K562 (cell line): Measurements from ENCODE around the gene ESPL1. TPM values are rescaled to one million over a fixed set of nuclear protein-coding genes. Genes with fewer than 3 reads are reported as not detected.

Experiments used
- ATF7 ChIP-seq: fragments of 450-650 bp; IDR thresholded peaks from 2 replicates; pipeline ENCODE4 v1.7.1; 2014; ENCODE audit warnings: mild to moderate bottlenecking, moderate library complexity
- CBFB ChIP-seq: sonication (generic); formaldehyde crosslinking; IDR thresholded peaks from 2 replicates; pipeline ENCODE4 v1.4.0; 2020; ENCODE audit warnings: mild to moderate bottlenecking, missing genetic modification reagents
- ELF2 ChIP-seq: fragments of 250-450 bp; sonication (Bioruptor Pico); IDR thresholded peaks from 2 replicates; pipeline ENCODE4 v1.5.0; 2021; ENCODE audit warnings: mild to moderate bottlenecking
- L3MBTL2 ChIP-seq: fragments of 450-650 bp; IDR thresholded peaks from 2 replicates; pipeline ENCODE4 v1.6.1; 2016; ENCODE audit warnings: mild to moderate bottlenecking, moderate library complexity
- PHTF2 ChIP-seq: fragments of 250-450 bp; sonication (Bioruptor Pico); IDR thresholded peaks from 2 replicates; pipeline ENCODE4 v1.5.0; 2021; ENCODE audit warnings: mild to moderate bottlenecking
- TAF15 ChIP-seq: fragments of 200-400 bp; formaldehyde crosslinking; IDR thresholded peaks from 2 replicates; pipeline ENCODE4 v1.6.1; 2017; ENCODE audit warnings: mild to moderate bottlenecking, low read depth, low read length, moderate library complexity
- polyA plus RNA-seq, 8 experiments: library from polyadenylated mRNA; depleted of rRNA in 4 of 8; stranded (reverse) in 5 of 8; unstranded in 3 of 8; fragments of >200 nt; fragmentation: Nextera tagmentation in 2 of 8; fragmentation: Illumina TruSeq in 1 of 8; extraction: Ambion mirVana in 2 of 8; extraction: Trizol in 1 of 8; gene quantifications; 2 replicates each; pipeline versions ENCODE4 v1.2.1 to v1.2.3, GENCODE V29; 2011 to 2014; ENCODE audit warnings: inconsistent platforms in 1 of 8, missing spikeins in 1 of 8
- total RNA-seq, 7 experiments: library from RNA; depleted of rRNA in 6 of 7; stranded (reverse); fragments of >200 nt in 6 of 7; fragmentation: Illumina TruSeq in 2 of 7; extraction: Trizol in 2 of 7; gene quantifications; 2 replicates each; pipeline versions ENCODE4 v1.2.1 to v1.2.3, GENCODE V29; 2011 to 2021; ENCODE audit warnings: low replicate concordance in 1 of 7
- TF ChIP-seq, protein P1 (sequence below): fragments of 450-650 bp; IDR thresholded peaks from 2 replicates; pipeline ENCODE4 v1.6.1; 2014; ENCODE audit warnings: low read depth, mild to moderate bottlenecking, moderate library complexity, borderline replicate concordance
- TF ChIP-seq, protein P2 (sequence below): fragments of 450-650 bp; IDR thresholded peaks from 2 replicates; pipeline ENCODE4 v1.6.1; 2018; ENCODE audit not compliant: partially characterized antibody

ESPL1 gene
- total and polyA plus RNA-seq, 9 of the 15 experiments (the other 6 are each of a cell fraction or from before 2014, with no cell fraction given), result 1.2 to 55.0 (median 18.7) TPM

DNA sequence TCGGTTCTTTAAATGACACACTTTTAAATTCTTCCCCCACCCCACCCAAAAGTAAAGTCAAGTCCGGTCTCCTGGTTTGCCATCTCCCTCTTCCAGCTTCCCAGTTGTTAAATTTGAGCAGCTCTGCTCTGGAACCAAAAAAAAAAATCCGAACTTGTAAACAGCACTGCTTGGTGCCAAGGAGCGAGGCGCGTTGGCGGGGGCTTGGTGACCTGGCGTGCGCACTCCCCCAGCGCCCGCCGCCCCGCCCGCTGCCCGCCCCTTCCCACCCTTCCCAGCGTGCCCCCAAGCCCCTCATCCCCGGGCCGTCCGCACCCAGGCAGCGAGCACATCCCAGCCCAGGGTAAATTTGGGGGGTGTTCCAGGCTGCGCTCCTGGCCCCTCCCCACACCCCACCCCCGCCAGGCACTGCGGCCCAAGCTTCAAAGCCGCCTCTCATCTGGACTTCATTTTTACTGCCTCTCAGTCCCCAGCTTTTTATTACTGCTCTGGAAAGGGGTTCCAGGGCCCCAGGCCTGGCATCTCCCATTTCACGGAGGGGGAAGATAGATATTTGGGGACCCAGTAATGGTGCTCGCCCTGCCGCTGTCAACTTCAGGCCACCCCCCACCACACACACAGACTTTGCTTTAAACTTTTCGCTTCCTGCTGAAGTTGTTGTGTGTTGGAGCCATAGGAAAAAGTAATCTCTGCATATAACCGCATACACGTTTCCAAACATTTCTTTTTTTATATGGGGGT lies 49.4 kb upstream of the ESPL1 start (continued):
- TF ChIP-seq, protein P1, sequence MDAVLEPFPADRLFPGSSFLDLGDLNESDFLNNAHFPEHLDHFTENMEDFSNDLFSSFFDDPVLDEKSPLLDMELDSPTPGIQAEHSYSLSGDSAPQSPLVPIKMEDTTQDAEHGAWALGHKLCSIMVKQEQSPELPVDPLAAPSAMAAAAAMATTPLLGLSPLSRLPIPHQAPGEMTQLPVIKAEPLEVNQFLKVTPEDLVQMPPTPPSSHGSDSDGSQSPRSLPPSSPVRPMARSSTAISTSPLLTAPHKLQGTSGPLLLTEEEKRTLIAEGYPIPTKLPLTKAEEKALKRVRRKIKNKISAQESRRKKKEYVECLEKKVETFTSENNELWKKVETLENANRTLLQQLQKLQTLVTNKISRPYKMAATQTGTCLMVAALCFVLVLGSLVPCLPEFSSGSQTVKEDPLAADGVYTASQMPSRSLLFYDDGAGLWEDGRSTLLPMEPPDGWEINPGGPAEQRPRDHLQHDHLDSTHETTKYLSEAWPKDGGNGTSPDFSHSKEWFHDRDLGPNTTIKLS, result no peak
- no peak for TF ChIP-seq ATF7
- no peak for TF ChIP-seq PHTF2 (CRISPR knock-in tag)
- TF ChIP-seq L3MBTL2, result no peak
- TF ChIP-seq ELF2 (CRISPR knock-in tag), result no peak
- no peak for TF ChIP-seq CBFB
- no peak for TF ChIP-seq TAF15
- TF ChIP-seq, protein P2, sequence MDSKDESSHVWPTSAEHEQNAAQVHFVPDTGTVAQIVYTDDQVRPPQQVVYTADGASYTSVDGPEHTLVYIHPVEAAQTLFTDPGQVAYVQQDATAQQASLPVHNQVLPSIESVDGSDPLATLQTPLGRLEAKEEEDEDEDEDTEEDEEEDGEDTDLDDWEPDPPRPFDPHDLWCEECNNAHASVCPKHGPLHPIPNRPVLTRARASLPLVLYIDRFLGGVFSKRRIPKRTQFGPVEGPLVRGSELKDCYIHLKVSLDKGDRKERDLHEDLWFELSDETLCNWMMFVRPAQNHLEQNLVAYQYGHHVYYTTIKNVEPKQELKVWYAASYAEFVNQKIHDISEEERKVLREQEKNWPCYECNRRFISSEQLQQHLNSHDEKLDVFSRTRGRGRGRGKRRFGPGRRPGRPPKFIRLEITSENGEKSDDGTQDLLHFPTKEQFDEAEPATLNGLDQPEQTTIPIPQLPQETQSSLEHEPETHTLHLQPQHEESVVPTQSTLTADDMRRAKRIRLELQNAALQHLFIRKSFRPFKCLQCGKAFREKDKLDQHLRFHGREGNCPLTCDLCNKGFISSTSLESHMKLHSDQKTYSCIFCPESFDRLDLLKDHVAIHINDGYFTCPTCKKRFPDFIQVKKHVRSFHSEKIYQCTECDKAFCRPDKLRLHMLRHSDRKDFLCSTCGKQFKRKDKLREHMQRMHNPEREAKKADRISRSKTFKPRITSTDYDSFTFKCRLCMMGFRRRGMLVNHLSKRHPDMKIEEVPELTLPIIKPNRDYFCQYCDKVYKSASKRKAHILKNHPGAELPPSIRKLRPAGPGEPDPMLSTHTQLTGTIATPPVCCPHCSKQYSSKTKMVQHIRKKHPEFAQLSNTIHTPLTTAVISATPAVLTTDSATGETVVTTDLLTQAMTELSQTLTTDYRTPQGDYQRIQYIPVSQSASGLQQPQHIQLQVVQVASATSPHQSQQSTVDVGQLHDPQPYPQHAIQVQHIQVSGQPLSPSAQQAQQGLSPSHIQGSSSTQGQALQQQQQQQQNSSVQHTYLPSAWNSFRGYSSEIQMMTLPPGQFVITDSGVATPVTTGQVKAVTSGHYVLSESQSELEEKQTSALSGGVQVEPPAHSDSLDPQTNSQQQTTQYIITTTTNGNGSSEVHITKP, result peak; percentile 30
